Purkinje cell (primary cell): ENCODE measurements around the gene FCGR3B. TPM values are rescaled to one million over a fixed set of nuclear protein-coding genes. Genes with fewer than 3 reads are reported as not detected.

Experiments
- polyA plus RNA-seq: library from polyadenylated mRNA; unstranded; fragments of >200 nt; fragmentation: Nextera tagmentation; gene quantifications from 2 replicates; pipeline ENCODE4 v1.2.1, GENCODE V29; 2014

Gene FCGR3B
- polyA plus RNA-seq: not detected in 2 replicates

DNA sequence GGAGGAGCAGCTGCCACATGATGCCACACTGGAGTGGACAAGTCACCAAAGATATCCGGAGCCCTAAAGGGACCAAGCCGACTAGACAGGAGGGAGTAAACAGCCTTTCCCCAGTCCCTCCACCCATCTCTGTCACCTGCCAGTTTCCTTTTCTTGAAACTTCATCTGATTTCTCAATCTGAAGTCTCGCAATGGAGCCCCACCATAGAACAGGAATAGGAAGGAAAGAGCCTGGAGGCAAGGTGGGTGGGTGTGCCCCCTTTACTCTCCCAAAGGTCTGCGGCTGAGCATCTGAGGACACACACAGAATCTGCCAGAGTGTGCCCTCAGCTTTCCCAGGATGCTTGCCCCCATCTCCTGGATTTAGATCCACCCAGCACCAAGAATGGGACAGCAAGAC, at the start of gene FCGR3B:
Gene FCGR3B (minus strand): TSS at position 101 of the 400 bp plus-strand sequence. CDS start 82 bp downstream, at position 19.

DNA sequence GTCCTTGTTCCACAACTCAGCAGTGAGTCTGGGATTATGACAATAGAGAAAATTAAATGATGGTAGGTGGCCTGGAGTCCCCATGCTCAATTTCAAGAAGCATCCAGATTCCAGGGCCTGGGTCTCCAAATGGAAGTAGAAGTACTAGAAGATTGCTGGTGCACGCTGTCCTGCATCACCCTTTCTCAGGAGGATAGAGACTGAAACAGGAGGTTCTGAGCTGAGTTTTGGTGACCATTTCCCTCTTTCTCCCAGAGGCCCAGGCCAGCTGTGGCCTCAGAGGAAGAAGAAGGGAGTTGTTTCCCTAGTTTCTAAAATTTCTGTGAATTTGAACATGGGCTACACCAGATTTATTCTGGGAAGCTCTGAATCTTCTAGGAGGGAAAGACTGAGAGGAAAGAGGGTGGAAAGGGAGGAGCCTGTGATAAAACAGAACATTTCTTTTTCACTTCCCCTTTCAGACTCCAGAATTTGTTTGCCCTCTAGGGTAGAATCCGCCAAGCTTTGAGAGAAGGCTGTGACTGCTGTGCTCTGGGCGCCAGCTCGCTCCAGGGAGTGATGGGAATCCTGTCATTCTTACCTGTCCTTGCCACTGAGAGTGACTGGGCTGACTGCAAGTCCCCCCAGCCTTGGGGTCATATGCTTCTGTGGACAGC, 31.8 kb upstream of the FCGR3B start, which contains the start of gene FCGR2B:
Gene FCGR2B (plus strand): TSS at position 460 of the 656 bp plus-strand sequence. CDS start 99 bp downstream, at position 559.

Other genes starting within 250 kb of the FCGR3B start
- 1.0 TPM in 1 of 2 replicates, not detected in the other for gene FCGR2A, start 125.7 kb downstream of the FCGR3B start, polyA plus RNA-seq
- 0.62 and 0.66 TPM in 2 replicates for gene HSPA6, start 106.6 kb downstream of the FCGR3B start, polyA plus RNA-seq
- 0.73 and 1.3 TPM in 2 replicates for gene FCGR3A, start 81.4 kb downstream of the FCGR3B start, polyA plus RNA-seq
- not detected in 2 replicates for gene FCGR2B, start 32.0 kb upstream of the FCGR3B start, polyA plus RNA-seq
- gene FCRLA, start 76.1 kb upstream of the FCGR3B start, polyA plus RNA-seq: not detected in 2 replicates
- 1.2 and 6.0 TPM in 2 replicates for gene FCRLB, start 90.4 kb upstream of the FCGR3B start, polyA plus RNA-seq
- gene DUSP12, start 118.6 kb upstream of the FCGR3B start, polyA plus RNA-seq: 17.8 and 27.0 TPM in 2 replicates
- gene ATF6, start 135.1 kb upstream of the FCGR3B start, polyA plus RNA-seq: 27.2 and 27.8 TPM in 2 replicates